Kidney (tissue), 14 donors: ENCODE data around the gene HSD3B7. TPM values are rescaled to one million over a fixed set of nuclear protein-coding genes. Genes with fewer than 3 reads are reported as not detected.

ENCODE experiments used
- DNase-seq, 5 donors: peaks; one replicate each; pipeline ENCODE4 v3.0.0-alpha.2; 2013 to 2020
- FAIRE-seq: peaks from 2 replicates; lab custom pipeline; 2012; peaks lifted over from hg19 to GRCh38; lab: Jason Lieb, UNC
- H3K27ac ChIP-seq, 2 donors: one replicate each; pipeline ENCODE4 v1.7.0; 2013; ENCODE audit warnings: low read depth in 2 of 2, low read length in 2 of 2, inconsistent platforms in 1 of 2
- H3K27me3 ChIP-seq: one replicate; pipeline ENCODE4 v1.7.1; 2013; ENCODE audit warnings: low read length, inconsistent platforms; ENCODE audit not compliant: control insufficient read depth, insufficient read depth
- H3K36me3 ChIP-seq, 3 donors: one replicate each; pipeline versions ENCODE4 v1.7.0 to v1.7.1; 2013; ENCODE audit warnings: low read length in 3 of 3, control low read depth in 1 of 3, inconsistent platforms in 1 of 3; ENCODE audit not compliant: insufficient read depth in 3 of 3, control insufficient read depth in 2 of 3
- H3K4me1 ChIP-seq, 3 donors: one replicate each; pipeline versions ENCODE4 v1.7.0 to v1.7.1; 2013; ENCODE audit warnings: low read length in 3 of 3, inconsistent platforms in 1 of 3, low read depth in 1 of 3; ENCODE audit not compliant: control insufficient read depth in 2 of 3, insufficient read depth in 2 of 3
- H3K4me3 ChIP-seq, 3 donors: one replicate each; pipeline versions ENCODE4 v1.7.0 to v1.8.1; 2013; ENCODE audit warnings: low read length in 3 of 3, control low read depth in 1 of 3, inconsistent platforms in 1 of 3
- H3K9ac ChIP-seq, 3 donors: one replicate each; pipeline versions ENCODE4 v1.7.0 to v1.7.1; 2013; ENCODE audit warnings: low read length in 3 of 3, control low read depth in 1 of 3, inconsistent platforms in 1 of 3
- H3K9me3 ChIP-seq, 3 donors: one replicate each; pipeline versions ENCODE4 v1.7.0 to v1.7.1; 2013; ENCODE audit warnings: low read length in 3 of 3, control low read depth in 1 of 3, inconsistent platforms in 1 of 3; ENCODE audit not compliant: control insufficient read depth in 2 of 3, insufficient read depth in 1 of 3
- intact Hi-C: fragments of 100-400 bp; cut with DNase I; formaldehyde crosslinking; loops from one replicate; pipeline ENCODE4 v1.11.1; 2022
- polyA plus RNA-seq: library from polyadenylated mRNA; stranded (reverse); fragments of 350-450 nt; fragmentation: Illumina TruSeq; extraction: RNeasy Lipid Tissue Mini Kit (QIAGEN cat#74804); gene quantifications from one replicate; pipeline ENCODE4 v1.2.3, GENCODE V29; 2014; ENCODE audit warnings: low read depth, low replicate concordance; ENCODE audit not compliant: insufficient read depth
- total RNA-seq: library from RNA; stranded (reverse); fragmentation: NEBNext Ultra II Directional; extraction: Animal tissue kit (Norgen Biotek cat#: 25700); gene quantifications from one replicate; pipeline ENCODE4 v1.2.1, GENCODE V29; 2021
- TF ChIP-seq, protein P1 (sequence below): IDR thresholded peaks from 3 replicates; pipeline ENCODE4 v1.5.1; 2012; ENCODE audit warnings: mild to moderate bottlenecking, moderate library complexity, borderline replicate concordance; ENCODE audit not compliant: insufficient read depth; ENCODE audit errors: extremely low read depth
- donor health status: control.
- donor health status: control.
- donor health status: control.
- donor health status: control.
- donor health status: control.
- donor health status: DM: yes; HTN: yes; CAD: no.
- donor health status: Normal renal cell carcinoma (clear cell type).

HSD3B7 gene
- total and polyA plus RNA-seq, 2 donors from 2014 or later, result 24.4 to 40.5 TPM

DNA sequence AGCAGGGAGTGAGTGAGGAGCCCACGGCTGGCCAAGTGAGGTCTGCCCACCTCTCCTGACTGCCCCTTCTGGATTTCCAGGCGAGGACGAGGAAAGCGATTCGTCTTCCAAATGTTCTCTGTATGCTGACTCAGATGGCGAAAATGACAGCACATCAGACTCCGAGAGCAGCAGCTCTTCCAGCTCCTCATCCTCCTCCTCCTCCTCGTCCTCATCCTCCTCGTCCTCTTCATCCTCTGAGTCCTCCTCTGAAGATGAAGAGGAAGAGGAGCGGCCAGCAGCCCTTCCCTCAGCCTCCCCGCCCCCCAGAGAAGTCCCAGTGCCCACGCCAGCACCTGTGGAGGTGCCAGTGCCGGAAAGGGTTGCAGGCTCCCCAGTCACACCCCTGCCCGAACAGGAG, 13.7 kb upstream of the HSD3B7 start:
- peaks cover 12 to 59% (median 33%) of the 10 kb centered on the region in 3 donors for H3K36me3 ChIP-seq
- no peaks in the 10 kb centered on the region for H3K27me3 ChIP-seq
- no peak overlapping the region for H3K27ac ChIP-seq
- no peak overlapping the region for H3K9ac ChIP-seq
- FAIRE-seq (no peak), DNase-seq (no peak)
- intact Hi-C loops, result no loop called here
- H3K9me3 ChIP-seq, result no peaks in the 10 kb centered on the region
- H3K4me3 ChIP-seq, result no peak overlapping the region
- TF ChIP-seq, protein P1, sequence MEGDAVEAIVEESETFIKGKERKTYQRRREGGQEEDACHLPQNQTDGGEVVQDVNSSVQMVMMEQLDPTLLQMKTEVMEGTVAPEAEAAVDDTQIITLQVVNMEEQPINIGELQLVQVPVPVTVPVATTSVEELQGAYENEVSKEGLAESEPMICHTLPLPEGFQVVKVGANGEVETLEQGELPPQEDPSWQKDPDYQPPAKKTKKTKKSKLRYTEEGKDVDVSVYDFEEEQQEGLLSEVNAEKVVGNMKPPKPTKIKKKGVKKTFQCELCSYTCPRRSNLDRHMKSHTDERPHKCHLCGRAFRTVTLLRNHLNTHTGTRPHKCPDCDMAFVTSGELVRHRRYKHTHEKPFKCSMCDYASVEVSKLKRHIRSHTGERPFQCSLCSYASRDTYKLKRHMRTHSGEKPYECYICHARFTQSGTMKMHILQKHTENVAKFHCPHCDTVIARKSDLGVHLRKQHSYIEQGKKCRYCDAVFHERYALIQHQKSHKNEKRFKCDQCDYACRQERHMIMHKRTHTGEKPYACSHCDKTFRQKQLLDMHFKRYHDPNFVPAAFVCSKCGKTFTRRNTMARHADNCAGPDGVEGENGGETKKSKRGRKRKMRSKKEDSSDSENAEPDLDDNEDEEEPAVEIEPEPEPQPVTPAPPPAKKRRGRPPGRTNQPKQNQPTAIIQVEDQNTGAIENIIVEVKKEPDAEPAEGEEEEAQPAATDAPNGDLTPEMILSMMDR, result no peak
- no peaks in the 10 kb centered on the region for H3K4me1 ChIP-seq

DNA sequence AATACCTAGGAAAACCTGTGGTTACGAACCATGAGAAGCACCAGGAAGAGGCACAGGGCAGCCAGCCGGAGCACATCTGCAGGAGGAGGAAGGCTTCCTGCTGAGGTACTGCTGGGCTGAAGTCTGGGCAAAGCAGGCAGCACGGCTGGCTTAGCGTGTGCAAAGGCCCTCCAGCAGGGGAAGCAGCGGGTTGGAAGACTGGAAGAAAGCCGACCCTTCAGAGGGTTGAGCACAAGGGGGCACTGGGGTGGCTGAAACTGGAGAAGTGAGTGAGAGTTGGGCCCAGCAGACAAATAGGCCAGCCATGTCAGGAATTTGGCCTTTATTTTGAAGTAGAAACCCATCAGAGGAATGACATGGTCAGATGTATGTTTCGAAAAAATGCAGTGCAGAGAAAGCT, 12.1 kb upstream of the HSD3B7 start:
- Histone ChIP-seq H3K36me3 (peaks cover 12 to 62% (median 37%) of the 10 kb centered on the region in 3 donors), H3K9me3 (no peaks in the 10 kb centered on the region), H3K27ac (no peak overlapping the region), H3K4me1 (no peaks in the 10 kb centered on the region), H3K9ac (no peak overlapping the region), H3K4me3 (no peak overlapping the region), H3K27me3 (no peaks in the 10 kb centered on the region)
- DNase-seq (no peak), FAIRE-seq (no peak)
- intact Hi-C loops, result no loop called here
- TF ChIP-seq, protein P1, result no peak

DNA sequence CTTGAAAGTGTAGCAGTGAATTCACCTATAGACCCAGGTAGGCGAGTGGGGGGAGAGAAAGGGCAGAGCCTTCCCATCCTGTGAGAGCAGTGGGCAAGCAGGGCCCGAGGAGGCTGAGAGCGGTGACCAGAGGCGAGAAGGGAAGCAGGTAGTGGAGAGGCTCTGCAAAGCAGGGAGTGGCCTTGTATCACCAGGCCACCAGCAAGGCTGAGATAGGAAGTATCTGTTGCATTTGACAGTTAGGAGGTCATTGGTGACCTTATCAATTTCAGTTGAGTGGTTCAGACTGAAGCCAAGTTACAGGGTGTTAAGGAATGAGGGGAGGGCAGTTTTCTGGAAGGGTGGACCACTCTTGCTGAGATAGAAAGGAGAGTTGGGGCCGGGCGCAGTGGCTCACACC, 10.7 kb upstream of the HSD3B7 start:
- TF ChIP-seq, protein P1, result no peak
- Histone ChIP-seq H3K4me3 (no peak overlapping the region), H3K9ac (no peak overlapping the region), H3K27me3 (no peaks in the 10 kb centered on the region), H3K4me1 (no peaks in the 10 kb centered on the region), H3K27ac (no peak overlapping the region), H3K9me3 (no peaks in the 10 kb centered on the region), H3K36me3 (peaks cover 12 to 55% (median 36%) of the 10 kb centered on the region in 3 donors)
- intact Hi-C loops, result no loop called here
- no peak for FAIRE-seq
- no peak for DNase-seq

DNA sequence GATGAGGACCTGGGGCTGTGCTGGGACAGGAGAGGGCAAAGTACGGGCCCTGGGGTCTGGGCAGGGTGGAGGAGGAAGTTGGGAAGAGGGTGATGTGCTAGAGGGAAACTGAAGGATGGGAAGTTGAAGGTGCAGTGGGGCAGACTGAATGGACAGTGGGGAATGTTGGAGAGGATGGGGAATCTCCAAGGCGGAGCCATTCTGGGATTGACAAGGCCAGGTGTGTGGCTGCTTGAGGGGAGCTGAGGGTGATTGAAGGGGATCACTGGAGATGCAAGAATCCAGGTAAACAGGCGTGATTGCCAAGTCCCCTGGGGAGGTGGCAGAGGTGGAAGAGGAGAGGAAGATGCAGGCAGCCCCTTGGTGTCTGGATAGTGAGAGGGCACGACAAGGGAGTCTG, 8.5 kb upstream of the HSD3B7 start:
- Histone ChIP-seq H3K9ac (no peak overlapping the region), H3K27me3 (no peaks in the 10 kb centered on the region), H3K9me3 (no peaks in the 10 kb centered on the region), H3K36me3 (peaks cover 4 to 43% (median 32%) of the 10 kb centered on the region in 3 donors), H3K4me1 (no peaks in the 10 kb centered on the region), H3K4me3 (no peak overlapping the region), H3K27ac (no peak overlapping the region)
- FAIRE-seq (no peak), DNase-seq (no peak)
- TF ChIP-seq, protein P1, result no peak
- intact Hi-C loops, result no loop called here
